WERI-Rb-1 (cell line): Measurements from ENCODE around the gene CNKSR1.

Source experiments
- DNase-seq: peaks from one replicate; pipeline ENCODE4 v3.0.0-alpha.2; 2020
- H3K27ac ChIP-seq: fragments of 250-450 bp; sonication (Bioruptor Pico); 2 replicates; pipeline ENCODE4 v1.5.1; 2020; ENCODE audit warnings: mild to moderate bottlenecking, moderate library complexity
- H3K27me3 ChIP-seq: fragments of 250-450 bp; sonication (Bioruptor Pico); 2 replicates; pipeline ENCODE4 v1.5.1; 2021; ENCODE audit warnings: mild to moderate bottlenecking, low read depth, moderate library complexity; ENCODE audit not compliant: insufficient read depth, severe bottlenecking
- H3K36me3 ChIP-seq: fragments of 250-450 bp; sonication (Bioruptor Pico); 2 replicates; pipeline ENCODE4 v1.5.1; 2020; ENCODE audit warnings: mild to moderate bottlenecking, moderate library complexity
- H3K4me3 ChIP-seq: 2 replicates; pipeline ENCODE4 v1.5.1; 2011; ENCODE audit warnings: low read depth, mild to moderate bottlenecking, control low read depth, low read length
- H3K9me3 ChIP-seq: fragments of 250-450 bp; sonication (Bioruptor Pico); 2 replicates; pipeline ENCODE4 v1.5.1; 2021; ENCODE audit warnings: mild to moderate bottlenecking, moderate library complexity; ENCODE audit not compliant: severe bottlenecking
- TF ChIP-seq, protein P1 (sequence below): IDR thresholded peaks from 2 replicates; pipeline ENCODE4 v1.5.1; 2011; ENCODE audit warnings: low read depth, mild to moderate bottlenecking, control low read depth, inconsistent platforms, low read length

Gene CNKSR1

GRCh38 chr1:26210147-26210870, 33.0 kb downstream of the CNKSR1 start:
- no peaks in the 10 kb centered on the region for H3K36me3 ChIP-seq
- no peaks in the 10 kb centered on the region for H3K9me3 ChIP-seq
- TF ChIP-seq, protein P1, sequence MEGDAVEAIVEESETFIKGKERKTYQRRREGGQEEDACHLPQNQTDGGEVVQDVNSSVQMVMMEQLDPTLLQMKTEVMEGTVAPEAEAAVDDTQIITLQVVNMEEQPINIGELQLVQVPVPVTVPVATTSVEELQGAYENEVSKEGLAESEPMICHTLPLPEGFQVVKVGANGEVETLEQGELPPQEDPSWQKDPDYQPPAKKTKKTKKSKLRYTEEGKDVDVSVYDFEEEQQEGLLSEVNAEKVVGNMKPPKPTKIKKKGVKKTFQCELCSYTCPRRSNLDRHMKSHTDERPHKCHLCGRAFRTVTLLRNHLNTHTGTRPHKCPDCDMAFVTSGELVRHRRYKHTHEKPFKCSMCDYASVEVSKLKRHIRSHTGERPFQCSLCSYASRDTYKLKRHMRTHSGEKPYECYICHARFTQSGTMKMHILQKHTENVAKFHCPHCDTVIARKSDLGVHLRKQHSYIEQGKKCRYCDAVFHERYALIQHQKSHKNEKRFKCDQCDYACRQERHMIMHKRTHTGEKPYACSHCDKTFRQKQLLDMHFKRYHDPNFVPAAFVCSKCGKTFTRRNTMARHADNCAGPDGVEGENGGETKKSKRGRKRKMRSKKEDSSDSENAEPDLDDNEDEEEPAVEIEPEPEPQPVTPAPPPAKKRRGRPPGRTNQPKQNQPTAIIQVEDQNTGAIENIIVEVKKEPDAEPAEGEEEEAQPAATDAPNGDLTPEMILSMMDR: no peak
- no peak overlapping the region for H3K27ac ChIP-seq
- H3K4me3 ChIP-seq: no peak overlapping the region
- no peak for DNase-seq
- no peaks in the 10 kb centered on the region for H3K27me3 ChIP-seq

DNA sequence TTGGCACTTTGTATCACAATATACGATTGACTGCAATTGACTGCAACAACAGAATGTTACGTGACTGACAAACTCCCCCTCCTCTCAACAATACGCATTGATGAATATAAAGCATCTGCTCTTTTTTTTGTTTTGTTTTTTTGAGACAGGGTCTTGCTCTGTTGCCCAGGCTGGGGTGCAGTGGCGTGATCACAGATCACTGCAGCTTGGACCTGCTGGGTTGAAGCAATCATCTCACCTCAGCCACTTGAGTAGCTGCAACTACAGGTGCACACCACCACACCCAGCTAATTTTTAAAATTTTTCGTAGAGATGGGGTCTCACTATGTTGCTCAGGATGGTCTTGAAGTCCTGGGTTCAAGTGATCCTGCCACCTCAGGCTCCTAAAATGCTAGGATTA, 35.4 kb downstream of the CNKSR1 start:
- Histone ChIP-seq H3K27ac (no peak overlapping the region), H3K27me3 (no peaks in the 10 kb centered on the region), H3K36me3 (no peaks in the 10 kb centered on the region), H3K9me3 (no peaks in the 10 kb centered on the region), H3K4me3 (no peak overlapping the region)
- DNase-seq: no peak
- TF ChIP-seq, protein P1: no peak

- Histone ChIP-seq H3K27me3 (no peaks in the 10 kb centered on the region), H3K27ac (no peak overlapping the region), H3K9me3 (no peaks in the 10 kb centered on the region), H3K36me3 (no peaks in the 10 kb centered on the region), H3K4me3 (no peak overlapping the region)
- no peak for DNase-seq
- TF ChIP-seq, protein P1: no peak
Observed at GRCh38 chr1:26213335-26213905, 36.1 kb downstream of the CNKSR1 start.

- no peaks in the 10 kb centered on the region for H3K27me3 ChIP-seq
- H3K27ac ChIP-seq: no peak overlapping the region
- no peak overlapping the region for H3K4me3 ChIP-seq
- no peak for DNase-seq
- TF ChIP-seq, protein P1: no peak
- no peaks in the 10 kb centered on the region for H3K9me3 ChIP-seq
- no peaks in the 10 kb centered on the region for H3K36me3 ChIP-seq
Observed at GRCh38 chr1:26215246-26215645, 38.0 kb downstream of the CNKSR1 start.

- Histone ChIP-seq H3K27ac (no peak overlapping the region), H3K36me3 (no peaks in the 10 kb centered on the region), H3K9me3 (no peaks in the 10 kb centered on the region), H3K27me3 (no peaks in the 10 kb centered on the region), H3K4me3 (no peak overlapping the region)
- TF ChIP-seq, protein P1: no peak
- no peak for DNase-seq
Observed at GRCh38 chr1:26218906-26219494, 41.7 kb downstream of the CNKSR1 start.
